Progenitor cell of endocrine pancreas (in vitro differentiated cells): ENCODE data around the gene TPX2. TPM values are rescaled to one million over a fixed set of nuclear protein-coding genes. Genes with fewer than 3 reads are reported as not detected.
A peak's percentile ranks its signal among the peaks of the same experiment; 100 is the strongest.

Experiments used
- DNase-seq: peaks from one replicate; pipeline ENCODE4 v3.0.0; 2021; ENCODE audit warnings: low spot score; ENCODE audit not compliant: unreplicated experiment
- H3K27ac Mint-ChIP-seq: 2 replicates; pipeline ENCODE4 v1.8.0; 2021; ENCODE audit warnings: mild to moderate bottlenecking, moderate library complexity, mixed read lengths
- H3K27me3 Mint-ChIP-seq: 2 replicates; pipeline ENCODE4 v1.8.0; 2021; ENCODE audit warnings: mixed read lengths
- H3K36me3 Mint-ChIP-seq: 2 replicates; pipeline ENCODE4 v1.8.0; 2022; ENCODE audit warnings: mixed read lengths; ENCODE audit not compliant: insufficient read depth
- H3K4me1 Mint-ChIP-seq: 2 replicates; pipeline ENCODE4 v1.8.0; 2021; ENCODE audit warnings: low read depth, mixed read lengths
- H3K4me3 Mint-ChIP-seq: 2 replicates; pipeline ENCODE4 v1.8.0; 2021; ENCODE audit warnings: low read depth, mild to moderate bottlenecking, moderate library complexity, mixed read lengths
- H3K9me3 Mint-ChIP-seq: 2 replicates; pipeline ENCODE4 v1.8.0; 2021; ENCODE audit warnings: low read depth, mixed read lengths
- CTCF ChIP-seq: fragments of 200-600 bp; sonication (generic); IDR thresholded peaks from one replicate; pipeline ENCODE4 v1.5.0; 2021; ENCODE audit warnings: antibody characterized with exemption, mild to moderate bottlenecking; ENCODE audit not compliant: unreplicated experiment
- total RNA-seq: library from RNA; stranded (reverse); gene quantifications from 2 replicates; pipeline ENCODE4 v1.2.1, GENCODE V29; 2021

TPX2 gene
- total RNA-seq, 1 donor from 2014 or later: 77.0 TPM

GRCh38 chr20:31747640-31748039 lies 8.6 kb downstream of the TPX2 start:
- no peak overlapping the region for H3K4me3 Mint-ChIP-seq
- peaks cover 30% of the 10 kb centered on the region for H3K4me1 Mint-ChIP-seq
- no peaks in the 10 kb centered on the region for H3K9me3 Mint-ChIP-seq
- H3K27ac Mint-ChIP-seq: peak overlapping the region; percentile 90
- H3K27me3 Mint-ChIP-seq: no peaks in the 10 kb centered on the region
- DNase-seq: no peak
- TF ChIP-seq CTCF: no peak
- peaks cover 8% of the 10 kb centered on the region for H3K36me3 Mint-ChIP-seq

GRCh38 chr20:31749223-31749622 lies 10.1 kb downstream of the TPX2 start:
- no peak for TF ChIP-seq CTCF
- H3K4me3 Mint-ChIP-seq: no peak overlapping the region

GRCh38 chr20:31751126-31751525 lies 12.0 kb downstream of the TPX2 start:
- Mint-ChIP-seq H3K27me3 (no peaks in the 10 kb centered on the region), H3K9me3 (no peaks in the 10 kb centered on the region), H3K36me3 (peaks cover 5% of the 10 kb centered on the region), H3K27ac (peak overlapping the region; percentile 34), H3K4me3 (no peak overlapping the region), H3K4me1 (peaks cover 21% of the 10 kb centered on the region)
- TF ChIP-seq CTCF: no peak
- no peak for DNase-seq

More at GRCh38 chr20:31749223-31749622, 10.1 kb downstream of the TPX2 start:
- Mint-ChIP-seq H3K27ac (no peak overlapping the region), H3K27me3 (no peaks in the 10 kb centered on the region), H3K36me3 (peaks cover 8% of the 10 kb centered on the region), H3K9me3 (no peaks in the 10 kb centered on the region), H3K4me1 (peaks cover 30% of the 10 kb centered on the region)
- no peak for DNase-seq

GRCh38 chr20:31757254-31757653 lies 18.2 kb downstream of the TPX2 start:
- Mint-ChIP-seq H3K36me3 (peaks cover 7% of the 10 kb centered on the region), H3K9me3 (no peaks in the 10 kb centered on the region), H3K27me3 (no peaks in the 10 kb centered on the region), H3K4me1 (peaks cover 11% of the 10 kb centered on the region), H3K27ac (no peak overlapping the region), H3K4me3 (no peak overlapping the region)
- DNase-seq: no peak
- no peak for TF ChIP-seq CTCF

- Mint-ChIP-seq H3K27me3 (no peaks in the 10 kb centered on the region), H3K27ac (no peak overlapping the region), H3K9me3 (no peaks in the 10 kb centered on the region), H3K36me3 (peaks cover 14% of the 10 kb centered on the region), H3K4me1 (peaks cover 11% of the 10 kb centered on the region), H3K4me3 (no peak overlapping the region)
- no peak for TF ChIP-seq CTCF
- no peak for DNase-seq
These were observed 19.4 kb downstream of the TPX2 start for GRCh38 chr20:31758521-31758920.
